Measurements from ENCODE around the gene RER1. TPM values are rescaled to one million over a fixed set of nuclear protein-coding genes. Genes with fewer than 3 reads are reported as not detected.

RER1 gene
- polyA plus RNA-seq, 1 experiment = 255 TPM

DNA sequence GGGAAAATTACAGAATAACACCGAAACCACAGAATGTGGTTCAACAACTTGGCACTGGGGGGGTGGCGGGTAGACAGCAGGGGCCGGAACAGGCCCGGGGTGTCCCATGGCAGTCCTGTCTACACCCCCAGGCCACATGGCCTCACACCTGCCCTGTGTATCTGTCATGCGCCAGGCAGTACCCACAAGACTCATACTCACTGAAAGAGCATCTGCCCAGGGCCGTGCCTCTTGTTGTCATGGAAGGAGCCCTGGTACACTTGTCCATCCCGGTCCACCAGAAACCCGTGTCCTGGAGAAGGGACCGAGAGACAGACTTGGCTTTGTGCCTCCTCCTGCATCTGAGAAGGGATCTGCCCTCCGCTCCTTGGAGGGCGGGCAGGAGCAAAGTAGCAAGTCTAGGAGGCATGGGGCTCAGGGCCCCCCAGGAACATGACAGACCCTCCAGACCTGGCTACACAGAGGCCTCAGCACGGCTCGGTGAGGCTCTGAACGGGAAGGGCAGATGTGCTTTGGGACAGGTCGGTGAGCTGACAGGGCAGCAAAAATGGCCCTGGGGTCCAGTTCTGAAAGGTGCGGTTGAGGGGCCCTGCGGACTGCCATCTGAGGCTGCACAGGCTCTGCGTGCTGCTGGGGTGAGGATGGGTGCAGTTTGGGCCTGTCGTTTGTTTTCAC, 5.9 kb upstream of the RER1 start:
- DNase-seq (ENCODE audit: low read depth) = no peak
- TF ChIP-seq, protein P1, sequence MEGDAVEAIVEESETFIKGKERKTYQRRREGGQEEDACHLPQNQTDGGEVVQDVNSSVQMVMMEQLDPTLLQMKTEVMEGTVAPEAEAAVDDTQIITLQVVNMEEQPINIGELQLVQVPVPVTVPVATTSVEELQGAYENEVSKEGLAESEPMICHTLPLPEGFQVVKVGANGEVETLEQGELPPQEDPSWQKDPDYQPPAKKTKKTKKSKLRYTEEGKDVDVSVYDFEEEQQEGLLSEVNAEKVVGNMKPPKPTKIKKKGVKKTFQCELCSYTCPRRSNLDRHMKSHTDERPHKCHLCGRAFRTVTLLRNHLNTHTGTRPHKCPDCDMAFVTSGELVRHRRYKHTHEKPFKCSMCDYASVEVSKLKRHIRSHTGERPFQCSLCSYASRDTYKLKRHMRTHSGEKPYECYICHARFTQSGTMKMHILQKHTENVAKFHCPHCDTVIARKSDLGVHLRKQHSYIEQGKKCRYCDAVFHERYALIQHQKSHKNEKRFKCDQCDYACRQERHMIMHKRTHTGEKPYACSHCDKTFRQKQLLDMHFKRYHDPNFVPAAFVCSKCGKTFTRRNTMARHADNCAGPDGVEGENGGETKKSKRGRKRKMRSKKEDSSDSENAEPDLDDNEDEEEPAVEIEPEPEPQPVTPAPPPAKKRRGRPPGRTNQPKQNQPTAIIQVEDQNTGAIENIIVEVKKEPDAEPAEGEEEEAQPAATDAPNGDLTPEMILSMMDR (IDR thresholded peaks at IDR 0.05; ENCODE audit: insufficient read depth, low read depth, low read length) = no peak
- H3K4me3 ChIP-seq (ENCODE audit: low read depth, low read length) = no peak overlapping the region
- H3K27me3 ChIP-seq (ENCODE audit: control insufficient read depth, insufficient read depth, low read length) = no peaks in the 10 kb centered on the region
- peaks cover 4% of the 10 kb centered on the region for H3K36me3 ChIP-seq (ENCODE audit: control insufficient read depth, insufficient read depth, low read length)
- POLR2A ChIA-PET = no interaction called here
- CTCF ChIA-PET = interaction anchor here (0.6 to 11.7 kb wide), 3 partner anchors 191 to 1444 kb away, joined by 3 to 328 read pairs (median 31); partner anchors contain the start of gene FAAP20

DNA sequence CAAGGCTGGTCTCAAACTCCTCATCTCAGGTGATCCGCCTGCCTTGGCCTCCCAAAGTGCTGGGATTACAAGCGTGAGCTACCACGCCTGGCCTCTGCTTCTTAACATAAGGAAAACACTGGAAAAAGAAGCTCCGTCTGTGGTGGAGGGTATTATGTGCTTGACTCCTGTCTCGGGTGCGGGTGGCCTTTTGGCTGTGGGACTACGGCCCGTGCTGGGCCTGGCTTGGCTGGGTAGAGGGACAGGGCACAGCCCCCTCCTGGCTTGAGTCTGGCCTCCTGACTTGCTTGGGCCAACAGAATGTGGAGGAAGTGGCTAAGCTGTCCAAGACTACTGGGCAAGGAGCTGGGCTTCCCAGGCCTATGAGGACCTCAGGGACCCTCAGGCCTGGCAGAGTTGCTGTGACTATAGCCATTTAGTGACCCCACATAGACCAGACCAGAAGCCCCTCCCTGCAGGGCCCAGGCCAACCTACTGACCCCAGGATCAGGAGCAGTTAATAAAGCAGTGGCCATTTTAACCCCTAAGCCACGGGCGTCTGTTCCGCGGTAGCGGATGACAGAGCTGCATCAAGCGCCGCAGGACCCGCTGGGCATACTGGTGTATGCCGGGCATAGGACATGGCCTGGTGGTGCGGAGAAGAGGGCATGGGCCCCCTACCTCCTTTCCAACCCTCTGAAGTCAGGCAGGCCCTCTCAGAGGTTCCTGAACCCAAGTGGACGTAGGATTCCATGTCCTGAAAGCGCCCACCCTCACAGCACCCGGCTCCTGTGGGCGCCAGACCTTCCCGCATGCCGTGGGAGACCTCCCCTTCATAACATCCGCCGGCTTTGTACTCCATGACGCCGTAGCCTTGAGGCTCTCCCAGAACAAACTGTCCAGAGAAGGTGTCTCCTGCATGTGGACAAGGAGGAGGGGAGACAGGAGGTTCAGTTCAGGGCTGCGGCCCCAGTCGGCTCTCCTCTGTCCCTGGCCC, 4.7 kb upstream of the RER1 start:
- Histone ChIP-seq H3K36me3 (ENCODE audit: control insufficient read depth, insufficient read depth, low read length) (peaks cover 4% of the 10 kb centered on the region), H3K4me3 (ENCODE audit: low read depth, low read length) (no peak overlapping the region), H3K27me3 (ENCODE audit: control insufficient read depth, insufficient read depth, low read length) (no peaks in the 10 kb centered on the region)
- POLR2A ChIA-PET = no interaction called here
- CTCF ChIA-PET = interaction anchor here (0.6 to 4.4 kb wide), 2 partner anchors 192 to 1442 kb away, joined by 3 to 31 read pairs; partner anchors contain the start of gene FAAP20
- DNase-seq (ENCODE audit: low read depth) = no peak
- TF ChIP-seq, protein P1 (IDR thresholded peaks at IDR 0.05; ENCODE audit: insufficient read depth, low read depth, low read length) = no peak

DNA sequence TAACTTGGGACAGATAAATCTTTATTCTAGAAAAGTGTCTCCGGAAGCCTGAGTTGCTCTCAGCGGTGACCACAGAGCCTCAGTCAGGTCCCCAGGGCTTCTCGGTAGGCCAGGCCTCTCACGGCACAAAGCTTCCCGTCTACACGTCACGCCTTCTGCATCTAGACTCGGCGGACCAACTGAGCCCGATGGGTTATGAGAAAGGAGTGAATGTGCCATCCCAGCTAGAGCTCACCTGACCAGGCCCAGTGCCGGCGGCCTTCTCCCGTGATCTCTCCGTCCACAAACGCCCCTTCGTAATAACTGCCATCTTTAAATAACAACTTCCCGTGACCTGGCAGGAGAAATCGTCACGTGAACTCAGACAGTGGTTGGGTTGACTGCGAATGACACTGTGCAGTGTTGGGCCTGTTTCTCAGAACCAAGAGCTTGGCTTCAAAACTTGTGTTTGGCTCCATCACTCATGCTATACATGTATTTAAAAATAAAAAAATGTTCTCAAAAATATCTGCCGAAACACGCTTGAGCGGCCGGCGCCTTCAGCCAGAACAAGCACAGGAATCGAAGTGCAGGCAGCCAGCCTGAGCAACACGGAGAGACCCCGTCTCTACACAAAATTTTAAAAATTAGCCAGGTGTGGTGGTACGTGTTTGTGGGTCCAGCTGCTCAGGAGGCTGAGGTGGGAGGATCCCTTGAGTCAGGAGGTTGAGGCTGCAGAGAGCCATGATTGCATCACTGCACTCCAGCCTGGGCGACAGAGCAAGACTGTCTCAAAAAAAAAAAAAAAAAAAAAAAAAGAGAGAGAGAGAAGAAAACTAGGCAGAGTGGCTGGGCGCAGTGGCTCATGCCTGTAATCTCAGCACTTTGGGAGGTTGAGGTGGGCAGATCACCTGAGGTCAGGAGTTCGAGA, 3.4 kb upstream of the RER1 start:
- ChIA-PET CTCF (interaction anchor here (4.4 kb wide), 1 partner anchor 193 kb away, joined by 31 read pairs; the partner anchor contains the start of gene FAAP20), POLR2A (no interaction called here)
- Histone ChIP-seq H3K27me3 (ENCODE audit: control insufficient read depth, insufficient read depth, low read length) (no peaks in the 10 kb centered on the region), H3K36me3 (ENCODE audit: control insufficient read depth, insufficient read depth, low read length) (peaks cover 4% of the 10 kb centered on the region), H3K4me3 (ENCODE audit: low read depth, low read length) (no peak overlapping the region)
- no peak for DNase-seq (ENCODE audit: low read depth)
- TF ChIP-seq, protein P1 (IDR thresholded peaks at IDR 0.05; ENCODE audit: insufficient read depth, low read depth, low read length) = no peak

DNA sequence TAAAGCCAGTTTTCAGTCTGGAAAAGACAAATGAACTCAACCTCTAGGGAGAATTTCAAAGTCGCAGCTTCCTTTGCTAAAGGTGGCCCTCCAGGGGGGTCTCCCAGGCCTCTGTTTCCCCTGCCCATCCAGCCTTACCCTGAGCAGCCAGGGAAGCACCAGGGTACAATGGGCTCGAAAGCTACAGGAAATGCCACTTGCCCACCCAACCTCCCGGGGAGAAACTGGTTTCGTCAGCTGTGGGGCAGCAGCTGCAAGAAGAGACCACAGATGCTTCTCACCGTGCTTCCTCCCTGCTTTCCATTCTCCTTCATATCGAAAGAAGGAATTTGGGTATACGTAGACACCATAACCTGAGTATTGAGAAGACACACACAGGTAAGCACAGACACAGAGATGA, 2.0 kb upstream of the RER1 start:
- Histone ChIP-seq H3K36me3 (ENCODE audit: control insufficient read depth, insufficient read depth, low read length) (peaks cover 9% of the 10 kb centered on the region), H3K4me3 (ENCODE audit: low read depth, low read length) (no peak overlapping the region), H3K27me3 (ENCODE audit: control insufficient read depth, insufficient read depth, low read length) (no peaks in the 10 kb centered on the region)
- POLR2A ChIA-PET = no interaction called here
- CTCF ChIA-PET = interaction anchor here (0.6 to 4.4 kb wide), 3 partner anchors 8 to 194 kb away, joined by 3 to 31 read pairs (median 28); partner anchors contain the start of gene FAAP20
- no peak for DNase-seq (ENCODE audit: low read depth)
- TF ChIP-seq, protein P1 (IDR thresholded peaks at IDR 0.05; ENCODE audit: insufficient read depth, low read depth, low read length) = no peak

All from BJ (cell line).